Measurements from ENCODE around the gene SIRPB2. TPM values are rescaled to one million over a fixed set of nuclear protein-coding genes. Genes with fewer than 3 reads are reported as not detected.
A peak's percentile ranks its signal among the peaks of the same experiment; 100 is the strongest.

SIRPB2 gene
- total RNA-seq, 1 donor: not detected

- H3K4me3 ChIP-seq (ENCODE audit: low read depth, low read length): no peak overlapping the region
- DNase-seq (ENCODE audit: low read depth): no peak
- TF ChIP-seq CTCF (IDR thresholded peaks at IDR 0.05; ENCODE audit: insufficient read depth, low read depth, low read length): no peak
Observed at GRCh38 chr20:1517010-1517409, 25.8 kb upstream of the SIRPB2 start.

GRCh38 chr20:1513801-1514200, 22.6 kb upstream of the SIRPB2 start:
- H3K4me3 ChIP-seq (ENCODE audit: low read depth, low read length): no peak overlapping the region
- DNase-seq (ENCODE audit: low read depth): no peak
- no peak for TF ChIP-seq CTCF (IDR thresholded peaks at IDR 0.05; ENCODE audit: insufficient read depth, low read depth, low read length)

GRCh38 chr20:1509237-1509636, 18.0 kb upstream of the SIRPB2 start:
- DNase-seq (ENCODE audit: low read depth): peak; percentile 7

GRCh38 chr20:1508574-1508973, 17.4 kb upstream of the SIRPB2 start:
- DNase-seq (ENCODE audit: low read depth): no peak
- TF ChIP-seq CTCF (IDR thresholded peaks at IDR 0.05; ENCODE audit: insufficient read depth, low read depth, low read length): no peak
- H3K4me3 ChIP-seq (ENCODE audit: low read depth, low read length): no peak overlapping the region

More at GRCh38 chr20:1509237-1509636, 18.0 kb upstream of the SIRPB2 start:
- peak; percentile 42 for TF ChIP-seq CTCF (IDR thresholded peaks at IDR 0.05; ENCODE audit: insufficient read depth, low read depth, low read length)
- H3K4me3 ChIP-seq (ENCODE audit: low read depth, low read length): no peak overlapping the region

- no peak overlapping the region for H3K4me3 ChIP-seq (ENCODE audit: low read depth, low read length)
- no peak for TF ChIP-seq CTCF (IDR thresholded peaks at IDR 0.05; ENCODE audit: insufficient read depth, low read depth, low read length)
Observed at GRCh38 chr20:1507276-1507675, 16.1 kb upstream of the SIRPB2 start.

GRCh38 chr20:1505871-1506270, 14.7 kb upstream of the SIRPB2 start:
- H3K4me3 ChIP-seq (ENCODE audit: low read depth, low read length): no peak overlapping the region
- TF ChIP-seq CTCF (IDR thresholded peaks at IDR 0.05; ENCODE audit: insufficient read depth, low read depth, low read length): no peak
- DNase-seq (ENCODE audit: low read depth): no peak

More at GRCh38 chr20:1507276-1507675, 16.1 kb upstream of the SIRPB2 start:
- DNase-seq (ENCODE audit: low read depth): no peak

- no peak for TF ChIP-seq CTCF (IDR thresholded peaks at IDR 0.05; ENCODE audit: insufficient read depth, low read depth, low read length)
- no peak for DNase-seq (ENCODE audit: low read depth)
- no peak overlapping the region for H3K4me3 ChIP-seq (ENCODE audit: low read depth, low read length)
Observed at GRCh38 chr20:1505361-1505760, 14.1 kb upstream of the SIRPB2 start.

All from fibroblast of villous mesenchyme (primary cell).